Measurements from ENCODE around the gene FBXW8. TPM values are rescaled to one million over a fixed set of nuclear protein-coding genes. Genes with fewer than 3 reads are reported as not detected.
A peak's percentile ranks its signal among the peaks of the same experiment; 100 is the strongest.

Gene FBXW8
- total RNA-seq, 1 donor from 2014 or later: 14.5 TPM

- no peak for DNase-seq
Measured at GRCh38 chr12:116885491-116885890, 25.3 kb upstream of the FBXW8 start.

- DNase-seq: peak; percentile 64
Measured at GRCh38 chr12:116887244-116887643, 23.5 kb upstream of the FBXW8 start.

GRCh38 chr12:116887897-116888296, 22.9 kb upstream of the FBXW8 start:
- DNase-seq: no peak

- DNase-seq: no peak
Measured at GRCh38 chr12:116890330-116890729, 20.4 kb upstream of the FBXW8 start.

GRCh38 chr12:116891019-116891418, 19.7 kb upstream of the FBXW8 start:
- no peak for DNase-seq

GRCh38 chr12:116892349-116893140, 18.2 kb upstream of the FBXW8 start:
- no peak for DNase-seq

GRCh38 chr12:116894913-116895312, 15.8 kb upstream of the FBXW8 start:
- DNase-seq: no peak

- DNase-seq: no peak
Measured at GRCh38 chr12:116896411-116896924, 14.3 kb upstream of the FBXW8 start.

GRCh38 chr12:116897476-116897875, 13.3 kb upstream of the FBXW8 start:
- DNase-seq: no peak

- no peak for DNase-seq
Measured at GRCh38 chr12:116898669-116899068, 12.1 kb upstream of the FBXW8 start.

GRCh38 chr12:116901612-116902011, 9.1 kb upstream of the FBXW8 start:
- no peak for DNase-seq

GRCh38 chr12:116903818-116904217, 6.9 kb upstream of the FBXW8 start:
- no peak for DNase-seq

GRCh38 chr12:116906285-116906684, 4.5 kb upstream of the FBXW8 start:
- DNase-seq: no peak

GRCh38 chr12:116910280-116910644, 488 bp upstream of the FBXW8 start:
- no peak for DNase-seq

- DNase-seq: no peak
Measured at GRCh38 chr12:116915326-116915725, 4.6 kb downstream of the FBXW8 start.

- no peak for DNase-seq
Measured at GRCh38 chr12:116916122-116916521, 5.4 kb downstream of the FBXW8 start.

- no peak for DNase-seq
Measured at GRCh38 chr12:116916714-116917114, 6.0 kb downstream of the FBXW8 start.

GRCh38 chr12:116918464-116918863, 7.7 kb downstream of the FBXW8 start:
- no peak for DNase-seq

- no peak for DNase-seq
Measured at GRCh38 chr12:116919247-116919661, 8.5 kb downstream of the FBXW8 start.

- no peak for DNase-seq
Measured at GRCh38 chr12:116919706-116920485, 9.1 kb downstream of the FBXW8 start.

- no peak for DNase-seq
Measured at GRCh38 chr12:116920939-116921338, 10.2 kb downstream of the FBXW8 start.

GRCh38 chr12:116922194-116922897, 11.6 kb downstream of the FBXW8 start:
- DNase-seq: peak; percentile 78

Data from tongue (tissue), 2 donors.